IPS-15b (cell line): ENCODE results near the gene MVB12B.

ENCODE experiments used
- H3K27me3 ChIP-seq: one replicate; pipeline ENCODE4 v1.6.1; 2013; ENCODE audit warnings: low read length; ENCODE audit not compliant: control insufficient read depth, insufficient read depth
- H3K36me3 ChIP-seq: one replicate; pipeline ENCODE4 v1.6.1; 2013; ENCODE audit warnings: low read length; ENCODE audit not compliant: control insufficient read depth, insufficient read depth
- H3K4me1 ChIP-seq: one replicate; pipeline ENCODE4 v1.6.1; 2013; ENCODE audit warnings: mild to moderate bottlenecking, low read length; ENCODE audit not compliant: control insufficient read depth, insufficient read depth
- H3K4me3 ChIP-seq: one replicate; pipeline ENCODE4 v1.5.1; 2013; ENCODE audit warnings: low read depth, low read length
- H3K9ac ChIP-seq: one replicate; pipeline ENCODE4 v1.6.1; 2013; ENCODE audit warnings: low read depth, mild to moderate bottlenecking, low read length
- H3K9me3 ChIP-seq: one replicate; pipeline ENCODE4 v1.6.1; 2013; ENCODE audit warnings: mild to moderate bottlenecking, low read length; ENCODE audit not compliant: control insufficient read depth, insufficient read depth

MVB12B gene

GRCh38 chr9:126337729-126338372 lies 11.2 kb downstream of the MVB12B start:
- Histone ChIP-seq H3K4me3 (no peak overlapping the region), H3K9ac (no peak overlapping the region), H3K36me3 (no peaks in the 10 kb centered on the region), H3K9me3 (no peaks in the 10 kb centered on the region), H3K4me1 (peaks cover 4% of the 10 kb centered on the region), H3K27me3 (no peaks in the 10 kb centered on the region)

DNA sequence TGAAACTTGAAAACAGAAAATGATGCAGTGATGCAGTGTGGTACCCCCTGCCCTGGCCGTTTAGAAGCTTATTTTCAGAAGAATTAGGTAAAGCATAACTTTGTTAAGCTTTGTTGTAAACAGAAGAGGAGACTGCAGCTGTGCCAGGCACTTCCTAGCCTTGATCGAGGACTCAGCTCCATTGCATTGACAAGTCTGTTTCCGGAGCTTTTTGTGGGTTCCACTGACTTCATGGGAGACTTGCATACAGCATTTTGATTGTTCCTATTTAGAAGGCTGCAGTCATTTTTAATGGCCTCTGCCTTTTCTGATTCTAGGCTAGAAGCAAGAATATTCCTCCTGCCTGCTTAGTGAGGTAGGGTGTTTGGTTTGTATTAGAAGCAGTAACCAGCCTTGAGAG lies 12.3 kb downstream of the MVB12B start:
- H3K9me3 ChIP-seq = no peaks in the 10 kb centered on the region
- H3K4me1 ChIP-seq = peaks cover 4% of the 10 kb centered on the region
- H3K9ac ChIP-seq = no peak overlapping the region
- no peaks in the 10 kb centered on the region for H3K27me3 ChIP-seq
- no peak overlapping the region for H3K4me3 ChIP-seq
- no peaks in the 10 kb centered on the region for H3K36me3 ChIP-seq

- Histone ChIP-seq H3K27me3 (no peaks in the 10 kb centered on the region), H3K9ac (no peak overlapping the region), H3K4me3 (no peak overlapping the region), H3K36me3 (no peaks in the 10 kb centered on the region), H3K4me1 (peaks cover 2% of the 10 kb centered on the region), H3K9me3 (no peaks in the 10 kb centered on the region)
Measured at GRCh38 chr9:126341426-126341825, 14.8 kb downstream of the MVB12B start.

DNA sequence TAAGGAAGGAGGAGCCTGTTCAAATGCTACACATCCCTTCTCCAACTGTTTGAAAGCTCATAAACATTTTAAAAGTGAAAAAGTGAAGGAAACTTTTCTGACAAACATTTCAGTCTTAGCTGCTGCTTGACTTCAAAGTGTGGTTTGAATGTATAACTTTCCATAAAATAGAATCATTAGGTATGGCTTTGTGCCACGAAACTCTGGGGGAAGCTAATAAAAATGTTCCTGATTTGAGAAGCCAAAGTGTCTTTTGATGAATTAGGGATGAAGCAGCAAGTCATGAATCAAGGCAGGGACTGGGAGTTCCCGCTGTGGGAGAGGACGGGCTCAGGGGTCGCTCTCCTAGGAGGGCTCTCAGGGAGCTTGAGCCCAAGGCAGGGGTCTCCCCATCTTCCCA lies 15.3 kb downstream of the MVB12B start:
- H3K9me3 ChIP-seq = no peaks in the 10 kb centered on the region
- H3K4me3 ChIP-seq = no peak overlapping the region
- no peaks in the 10 kb centered on the region for H3K27me3 ChIP-seq
- H3K9ac ChIP-seq = no peak overlapping the region
- H3K4me1 ChIP-seq = peaks cover 2% of the 10 kb centered on the region
- no peaks in the 10 kb centered on the region for H3K36me3 ChIP-seq

- Histone ChIP-seq H3K9ac (no peak overlapping the region), H3K36me3 (no peaks in the 10 kb centered on the region), H3K9me3 (no peaks in the 10 kb centered on the region), H3K27me3 (no peaks in the 10 kb centered on the region), H3K4me3 (no peak overlapping the region), H3K4me1 (peaks cover 2% of the 10 kb centered on the region)
Measured at GRCh38 chr9:126342621-126343031, 16.0 kb downstream of the MVB12B start.

DNA sequence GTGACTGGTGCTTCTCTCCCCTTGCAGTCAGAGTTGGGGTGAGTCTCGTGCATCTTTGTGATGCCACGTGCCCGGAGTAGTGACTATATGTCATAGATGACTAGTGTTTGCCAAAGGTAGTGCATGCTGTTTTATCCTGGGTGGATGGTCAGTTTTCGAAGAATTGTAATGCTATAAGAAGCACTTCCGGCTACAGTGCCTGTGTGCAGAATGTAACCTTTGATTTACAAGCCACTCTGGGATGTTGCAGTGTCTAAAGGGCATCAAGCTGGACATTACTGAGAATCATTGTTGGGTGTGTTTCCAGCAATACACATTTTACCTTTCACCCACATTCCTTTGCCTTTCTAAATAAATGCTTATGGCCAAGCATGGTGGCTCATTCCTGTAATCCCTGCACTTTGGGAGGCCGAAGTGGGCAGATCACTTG lies 16.7 kb downstream of the MVB12B start:
- H3K27me3 ChIP-seq = no peaks in the 10 kb centered on the region
- no peak overlapping the region for H3K9ac ChIP-seq
- no peaks in the 10 kb centered on the region for H3K9me3 ChIP-seq
- peaks cover 8% of the 10 kb centered on the region for H3K4me1 ChIP-seq
- H3K4me3 ChIP-seq = no peak overlapping the region
- H3K36me3 ChIP-seq = no peaks in the 10 kb centered on the region

DNA sequence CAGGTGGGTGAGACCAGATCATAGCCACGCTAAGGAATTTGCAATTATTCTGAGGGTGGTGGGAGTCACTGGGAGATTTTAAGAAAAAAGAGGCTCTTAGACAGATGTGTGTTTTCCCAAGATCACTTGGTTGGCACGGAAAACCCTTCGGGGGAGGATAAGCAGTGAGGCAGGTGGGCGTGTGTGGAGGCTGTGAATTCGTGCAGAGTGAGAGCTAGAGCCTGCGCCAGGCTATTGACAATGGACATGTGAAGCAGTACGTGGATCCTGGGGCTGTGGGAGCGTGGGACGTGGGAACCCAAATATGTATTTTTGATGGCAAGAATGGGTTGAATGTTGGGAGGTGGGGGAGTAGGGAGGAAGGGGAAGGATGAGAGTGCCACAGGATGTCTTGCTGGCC lies 19.4 kb downstream of the MVB12B start:
- H3K4me3 ChIP-seq = no peak overlapping the region
- H3K36me3 ChIP-seq = no peaks in the 10 kb centered on the region
- H3K4me1 ChIP-seq = peaks cover 20% of the 10 kb centered on the region
- H3K9me3 ChIP-seq = no peaks in the 10 kb centered on the region
- no peak overlapping the region for H3K9ac ChIP-seq
- no peaks in the 10 kb centered on the region for H3K27me3 ChIP-seq

DNA sequence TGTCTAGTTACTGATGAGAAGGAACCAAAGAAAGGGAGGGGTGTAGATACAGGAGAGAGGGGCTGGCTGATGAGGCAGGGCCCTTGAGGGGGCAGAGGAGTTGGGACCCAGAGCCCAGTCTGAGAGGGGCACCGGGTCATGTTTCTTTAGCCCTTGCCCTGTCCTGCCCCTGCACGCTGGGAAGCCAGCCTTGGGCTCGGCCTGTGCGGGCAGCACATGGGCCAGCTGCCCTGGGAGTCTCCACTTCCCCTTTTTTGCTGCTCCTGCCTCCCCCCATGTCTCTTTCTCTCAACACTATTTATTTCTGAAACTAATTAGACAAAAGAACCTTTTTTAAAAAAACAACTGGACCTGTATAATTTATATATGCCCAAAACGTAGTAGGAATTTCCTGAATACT lies 20.5 kb downstream of the MVB12B start:
- Histone ChIP-seq H3K4me1 (peaks cover 17% of the 10 kb centered on the region), H3K4me3 (no peak overlapping the region), H3K27me3 (no peaks in the 10 kb centered on the region), H3K9me3 (no peaks in the 10 kb centered on the region), H3K9ac (no peak overlapping the region), H3K36me3 (no peaks in the 10 kb centered on the region)

DNA sequence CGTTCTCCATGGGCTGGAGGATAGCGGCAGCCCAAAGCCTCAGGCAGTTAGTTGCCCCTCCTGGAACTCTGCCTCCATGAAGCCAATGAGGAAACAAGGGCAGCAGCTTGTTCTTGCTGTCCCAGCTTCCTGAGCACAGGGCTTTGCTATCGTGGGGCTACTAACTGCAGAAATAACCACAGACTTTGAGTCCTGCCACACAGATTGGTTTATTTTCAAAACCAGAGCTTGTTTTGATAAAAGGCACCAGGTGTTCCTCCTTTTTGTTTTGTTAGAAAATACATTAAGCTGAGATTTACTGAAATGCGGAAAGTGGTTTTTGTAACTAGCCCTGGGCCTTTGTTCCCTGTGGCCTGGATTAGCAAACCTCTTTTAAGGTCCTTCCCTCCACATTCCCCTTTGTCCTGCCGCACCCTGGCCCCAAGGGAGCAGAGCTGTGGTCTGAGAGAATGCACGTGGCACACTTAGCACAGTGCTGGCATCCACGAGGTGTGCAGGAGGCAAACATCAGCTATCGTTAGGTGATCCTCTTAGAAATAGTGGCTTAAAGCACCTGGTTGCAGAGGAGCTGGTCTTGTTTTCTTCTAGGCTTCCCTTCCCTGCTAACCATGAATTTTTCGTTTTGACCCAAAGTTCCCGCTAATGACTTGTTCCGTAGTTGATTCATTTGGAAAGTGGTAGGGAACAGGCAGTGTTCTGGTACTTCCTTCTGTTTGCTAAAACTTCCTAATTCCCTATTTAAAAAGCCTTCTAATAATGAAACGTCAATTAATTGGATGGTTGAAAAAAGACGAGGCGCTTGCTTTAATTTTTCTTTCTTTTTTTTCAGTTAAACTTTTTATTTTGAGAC lies 21.5 kb downstream of the MVB12B start:
- no peaks in the 10 kb centered on the region for H3K36me3 ChIP-seq
- no peaks in the 10 kb centered on the region for H3K27me3 ChIP-seq
- no peak overlapping the region for H3K9ac ChIP-seq

GRCh38 chr9:126348911-126349550 lies 22.4 kb downstream of the MVB12B start:
- Histone ChIP-seq H3K9me3 (no peaks in the 10 kb centered on the region), H3K36me3 (no peaks in the 10 kb centered on the region), H3K27me3 (no peaks in the 10 kb centered on the region), H3K4me3 (no peak overlapping the region), H3K4me1 (peaks cover 17% of the 10 kb centered on the region), H3K9ac (no peak overlapping the region)

More for the DNA sequence above, 21.5 kb downstream of the MVB12B start:
- Histone ChIP-seq H3K9me3 (no peaks in the 10 kb centered on the region), H3K4me3 (no peak overlapping the region), H3K4me1 (peaks cover 17% of the 10 kb centered on the region)

- H3K4me1 ChIP-seq = no peaks in the 10 kb centered on the region
- H3K27me3 ChIP-seq = no peaks in the 10 kb centered on the region
- H3K9me3 ChIP-seq = no peaks in the 10 kb centered on the region
- H3K36me3 ChIP-seq = no peaks in the 10 kb centered on the region
- H3K4me3 ChIP-seq = no peak overlapping the region
- H3K9ac ChIP-seq = no peak overlapping the region
Measured at GRCh38 chr9:126354887-126355770, 28.5 kb downstream of the MVB12B start.
